ENCODE data around the gene SIN3B. TPM values are rescaled to one million over a fixed set of nuclear protein-coding genes. Genes with fewer than 3 reads are reported as not detected.
A peak's percentile ranks its signal among the peaks of the same experiment; 100 is the strongest.

Gene SIN3B
- total and polyA plus RNA-seq, 2 donors from 2014 or later: 12.2 to 62.0 TPM

DNA sequence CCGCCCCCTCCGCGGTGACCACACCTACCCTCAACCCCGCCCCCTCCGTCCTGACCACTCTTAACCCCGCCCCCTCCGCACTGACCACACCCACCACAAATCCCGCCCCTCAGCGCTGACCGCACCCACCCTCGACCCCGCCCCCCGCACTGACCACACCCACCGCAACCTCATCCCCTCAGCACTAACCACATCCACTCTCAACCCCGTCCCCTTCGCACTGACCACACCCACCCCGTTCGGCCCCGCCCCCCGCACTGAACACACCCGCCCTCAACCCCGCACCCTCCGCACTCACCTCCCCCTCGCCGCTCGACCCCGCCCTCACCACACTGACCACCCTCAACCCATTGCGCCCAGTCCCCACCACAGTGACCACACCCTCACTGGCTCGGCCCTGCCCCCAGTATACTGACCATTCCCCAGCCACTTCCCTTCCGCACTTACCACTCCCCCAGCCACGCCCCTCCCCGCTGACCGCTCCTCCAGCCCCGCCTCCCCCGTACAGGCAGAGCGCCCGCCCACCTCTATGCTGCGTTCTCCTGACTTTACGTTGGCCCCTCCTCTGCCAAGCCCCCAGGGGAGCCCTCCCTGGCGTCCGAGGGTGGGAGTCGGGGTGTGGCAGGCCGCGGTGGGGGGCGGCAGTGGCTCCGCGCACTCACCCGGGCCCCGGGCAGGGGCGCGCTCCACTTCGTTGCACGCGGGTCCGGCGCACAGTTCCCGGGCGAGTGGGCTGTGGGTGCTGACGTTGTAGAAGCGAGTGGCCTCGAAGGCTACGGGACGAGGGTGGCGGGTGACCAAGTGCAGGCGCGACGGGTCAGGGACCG lies 68.0 kb downstream of the SIN3B start:
- no peak overlapping the region for H3K9ac ChIP-seq (ENCODE audit: low read length in 3 of 3)
- H3K27me3 ChIP-seq (ENCODE audit: control insufficient read depth, insufficient read depth, low read length): no peaks in the 10 kb centered on the region
- intact Hi-C loops (cut with DNase I): no loop called here
- peaks cover 0 to 2% (median 0%) of the 10 kb centered on the region in 3 donors for H3K4me1 ChIP-seq (ENCODE audit: control insufficient read depth in 2 of 3, insufficient read depth in 2 of 3, low read depth in 1 of 3, low read length in 3 of 3)
- H3K27ac ChIP-seq (ENCODE audit: low read depth in 2 of 2, low read length in 2 of 2): peak overlapping the region; percentile 47 to 51
- TF ChIP-seq, protein P1, sequence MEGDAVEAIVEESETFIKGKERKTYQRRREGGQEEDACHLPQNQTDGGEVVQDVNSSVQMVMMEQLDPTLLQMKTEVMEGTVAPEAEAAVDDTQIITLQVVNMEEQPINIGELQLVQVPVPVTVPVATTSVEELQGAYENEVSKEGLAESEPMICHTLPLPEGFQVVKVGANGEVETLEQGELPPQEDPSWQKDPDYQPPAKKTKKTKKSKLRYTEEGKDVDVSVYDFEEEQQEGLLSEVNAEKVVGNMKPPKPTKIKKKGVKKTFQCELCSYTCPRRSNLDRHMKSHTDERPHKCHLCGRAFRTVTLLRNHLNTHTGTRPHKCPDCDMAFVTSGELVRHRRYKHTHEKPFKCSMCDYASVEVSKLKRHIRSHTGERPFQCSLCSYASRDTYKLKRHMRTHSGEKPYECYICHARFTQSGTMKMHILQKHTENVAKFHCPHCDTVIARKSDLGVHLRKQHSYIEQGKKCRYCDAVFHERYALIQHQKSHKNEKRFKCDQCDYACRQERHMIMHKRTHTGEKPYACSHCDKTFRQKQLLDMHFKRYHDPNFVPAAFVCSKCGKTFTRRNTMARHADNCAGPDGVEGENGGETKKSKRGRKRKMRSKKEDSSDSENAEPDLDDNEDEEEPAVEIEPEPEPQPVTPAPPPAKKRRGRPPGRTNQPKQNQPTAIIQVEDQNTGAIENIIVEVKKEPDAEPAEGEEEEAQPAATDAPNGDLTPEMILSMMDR (IDR thresholded peaks at IDR 0.05; ENCODE audit: borderline replicate concordance, extremely low read depth, insufficient read depth): no peak
- FAIRE-seq (no peak), DNase-seq (peak; percentile 96 to 99 (median 97))
- peak overlapping the region in 2 of 3 donors; percentile 47 to 50 for H3K4me3 ChIP-seq (ENCODE audit: low read length in 3 of 3)
- H3K36me3 ChIP-seq (ENCODE audit: control insufficient read depth in 2 of 3, insufficient read depth in 3 of 3, low read length in 3 of 3): no peaks in the 10 kb centered on the region
- no peaks in the 10 kb centered on the region for H3K9me3 ChIP-seq (ENCODE audit: control insufficient read depth in 2 of 3, insufficient read depth in 1 of 3, low read length in 3 of 3)

DNA sequence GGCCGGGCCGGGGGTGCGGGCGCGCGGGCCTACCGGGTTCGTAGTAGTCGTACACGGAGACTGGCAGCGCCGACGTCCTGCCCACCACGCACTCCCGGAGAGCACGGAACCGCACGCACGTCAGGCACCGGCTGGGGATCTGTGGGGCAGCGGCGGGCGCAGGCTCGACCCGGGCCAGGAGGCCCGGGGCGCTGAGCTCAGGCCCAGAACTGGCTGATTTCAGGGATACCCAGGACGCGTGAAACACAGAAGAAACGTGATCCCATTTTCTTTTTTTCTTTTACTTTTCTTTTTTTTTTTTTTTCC lies 68.6 kb downstream of the SIN3B start:
- Histone ChIP-seq H3K27ac (ENCODE audit: low read depth in 2 of 2, low read length in 2 of 2) (peak overlapping the region; percentile 47 to 51), H3K4me3 (ENCODE audit: low read length in 3 of 3) (peak overlapping the region in 1 of 3 donors; percentile 47), H3K4me1 (ENCODE audit: control insufficient read depth in 2 of 3, insufficient read depth in 2 of 3, low read depth in 1 of 3, low read length in 3 of 3) (peaks cover 0 to 2% (median 0%) of the 10 kb centered on the region in 3 donors), H3K9ac (ENCODE audit: low read length in 3 of 3) (no peak overlapping the region), H3K27me3 (ENCODE audit: control insufficient read depth, insufficient read depth, low read length) (no peaks in the 10 kb centered on the region), H3K36me3 (ENCODE audit: control insufficient read depth in 2 of 3, insufficient read depth in 3 of 3, low read length in 3 of 3) (no peaks in the 10 kb centered on the region), H3K9me3 (ENCODE audit: control insufficient read depth in 2 of 3, insufficient read depth in 1 of 3, low read length in 3 of 3) (no peaks in the 10 kb centered on the region)
- TF ChIP-seq, protein P1 (IDR thresholded peaks at IDR 0.05; ENCODE audit: borderline replicate concordance, extremely low read depth, insufficient read depth): no peak
- DNase-seq: no peak
- intact Hi-C loops (cut with DNase I): no loop called here
- FAIRE-seq: no peak

- DNase-seq: peak in 4 of 5 donors; percentile 79 to 89 (median 84)
- Histone ChIP-seq H3K4me3 (ENCODE audit: low read length in 3 of 3) (no peak overlapping the region), H3K4me1 (ENCODE audit: control insufficient read depth in 2 of 3, insufficient read depth in 2 of 3, low read depth in 1 of 3, low read length in 3 of 3) (peaks cover 0 to 2% (median 0%) of the 10 kb centered on the region in 3 donors)
Measured at GRCh38 chr19:16898361-16899015, 69.3 kb downstream of the SIN3B start.

More at GRCh38 chr19:16898361-16899015, 69.3 kb downstream of the SIN3B start:
- Histone ChIP-seq H3K36me3 (ENCODE audit: control insufficient read depth in 2 of 3, insufficient read depth in 3 of 3, low read length in 3 of 3) (no peaks in the 10 kb centered on the region), H3K9me3 (ENCODE audit: control insufficient read depth in 2 of 3, insufficient read depth in 1 of 3, low read length in 3 of 3) (no peaks in the 10 kb centered on the region), H3K27ac (ENCODE audit: low read depth in 2 of 2, low read length in 2 of 2) (no peak overlapping the region), H3K27me3 (ENCODE audit: control insufficient read depth, insufficient read depth, low read length) (no peaks in the 10 kb centered on the region), H3K9ac (ENCODE audit: low read length in 3 of 3) (no peak overlapping the region)
- TF ChIP-seq, protein P1 (IDR thresholded peaks at IDR 0.05; ENCODE audit: borderline replicate concordance, extremely low read depth, insufficient read depth): no peak
- intact Hi-C loops (cut with DNase I): no loop called here
- no peak for FAIRE-seq
